Naive thymus-derived CD4-positive, alpha-beta T cell (primary cell): ENCODE measurements around the gene PARP9. TPM values are rescaled to one million over a fixed set of nuclear protein-coding genes. Genes with fewer than 3 reads are reported as not detected.
"Not testable (repeated sequence)": the region's sequence is repeated elsewhere in the genome, so short reads cannot be mapped to it uniquely, and the experiment has no call there.

ENCODE experiments used
- ATAC-seq: fragments of 150-1000 bp; cut with Tn5 transposase; 2 replicates; pipeline ENCODE4 v1.10.0; 2021; ENCODE audit warnings: mild to moderate bottlenecking, moderate library complexity
- CTCF ChIA-PET: fragments of 350-600 bp; sonication (Branson Sonifier 250); formaldehyde crosslinking; loops from one replicate; lab custom pipeline; 2021; ENCODE audit warnings: antibody characterized with exemption; lab: Charles Lee
- POLR2A ChIA-PET: fragments of 350-600 bp; sonication (Branson Sonifier 250); formaldehyde crosslinking; loops from one replicate; lab custom pipeline; 2021; ENCODE audit warnings: antibody characterized with exemption, inconsistent platforms; lab: Charles Lee
- DNase-seq, 9 donors: peaks; one replicate each; pipeline versions ENCODE4 v3.0.0 to v3.0.0-alpha.2; 2020 to 2022; ENCODE audit warnings: mixed read lengths in 1 of 9
- H3K27ac ChIP-seq: one replicate; pipeline ENCODE4 v1.7.0; 2013; ENCODE audit warnings: mild to moderate bottlenecking, low read depth, low read length, moderate library complexity
- H3K27me3 ChIP-seq, 2 donors: one replicate each; pipeline ENCODE4 v1.7.0; 2013; ENCODE audit warnings: low read length in 2 of 2, mild to moderate bottlenecking in 2 of 2, moderate library complexity in 2 of 2; ENCODE audit not compliant: control insufficient read depth in 2 of 2, insufficient read depth in 2 of 2
- H3K36me3 ChIP-seq, 3 experiments: 1 replicate in 2 of 3; 2 replicates in 1 of 3; pipeline ENCODE4 v1.7.0; 2013; ENCODE audit warnings: low read length in 3 of 3, mild to moderate bottlenecking in 3 of 3, moderate library complexity in 1 of 3; ENCODE audit not compliant: insufficient read depth in 3 of 3, control insufficient read depth in 2 of 3
- H3K4me1 ChIP-seq, 2 donors: one replicate each; pipeline ENCODE4 v1.7.0; 2013; ENCODE audit warnings: low read length in 2 of 2, mild to moderate bottlenecking in 2 of 2, moderate library complexity in 1 of 2; ENCODE audit not compliant: control insufficient read depth in 2 of 2, insufficient read depth in 2 of 2
- H3K4me3 ChIP-seq: 2 replicates; pipeline ENCODE4 v1.7.0; 2013; ENCODE audit warnings: mild to moderate bottlenecking, low read length
- H3K9me3 ChIP-seq, 3 experiments: 1 replicate in 2 of 3; 2 replicates in 1 of 3; pipeline ENCODE4 v1.7.0; 2013; ENCODE audit warnings: low read length in 3 of 3; ENCODE audit not compliant: control insufficient read depth in 2 of 3
- H3K27ac Mint-ChIP-seq, 9 donors: one replicate each; pipeline ENCODE4 v1.8.0; 2020 to 2022; ENCODE audit warnings: mixed read lengths in 9 of 9, mild to moderate bottlenecking in 8 of 9, moderate library complexity in 5 of 9, inconsistent platforms in 2 of 9
- H3K27me3 Mint-ChIP-seq, 5 donors: one replicate each; pipeline ENCODE4 v1.8.0; 2021 to 2022; ENCODE audit warnings: mixed read lengths in 5 of 5, mild to moderate bottlenecking in 1 of 5
- H3K36me3 Mint-ChIP-seq, 5 donors: one replicate each; pipeline ENCODE4 v1.8.0; 2020 to 2022; ENCODE audit warnings: mixed read lengths in 5 of 5, mild to moderate bottlenecking in 3 of 5, inconsistent platforms in 1 of 5
- H3K4me1 Mint-ChIP-seq, 7 donors: one replicate each; pipeline ENCODE4 v1.8.0; 2020 to 2022; ENCODE audit warnings: mixed read lengths in 7 of 7, mild to moderate bottlenecking in 3 of 7, inconsistent platforms in 1 of 7
- H3K4me3 Mint-ChIP-seq, 10 donors: one replicate each; pipeline ENCODE4 v1.8.0; 2020 to 2022; ENCODE audit warnings: mild to moderate bottlenecking in 10 of 10, mixed read lengths in 10 of 10, moderate library complexity in 6 of 10, inconsistent platforms in 2 of 10
- H3K9me3 Mint-ChIP-seq, 11 donors: one replicate each; pipeline ENCODE4 v1.8.0; 2020 to 2022; ENCODE audit warnings: mixed read lengths in 11 of 11, mild to moderate bottlenecking in 4 of 11, inconsistent platforms in 1 of 11, moderate library complexity in 1 of 11
- intact Hi-C, 2 donors: fragments of 100-400 bp; cut with micrococcal nuclease; formaldehyde crosslinking; loops; one replicate each; pipeline ENCODE4 v1.15.1; 2023
- polyA plus RNA-seq, 2 donors: library from polyadenylated mRNA; unstranded; fragments of 300-500 nt; fragmentation: Illumina TruSeq; gene quantifications; one replicate each; pipeline ENCODE4 v1.2.3, GENCODE V29; 2021
- total RNA-seq, 6 experiments: library from RNA in 5 of 6; stranded (reverse) in 5 of 6; gene quantifications; 1 replicate in 5 of 6; 2 replicates in 1 of 6; pipeline ENCODE4 v1.2.3 and lab custom pipeline; 2021 to 2026

PARP9 gene
- total and polyA plus RNA-seq, 7 experiments from 2014 or later: 17.6 to 165 (median 24.4) TPM

- H3K27ac ChIP-seq: peak overlapping the region; percentile 61
- intact Hi-C loops: loop anchor here in 1 of 2 donors (1.0 kb wide), 1 partner anchor 9 kb away; the partner anchor contains the start of gene PARP15
Observed at GRCh38 chr3:122568755-122569154, 4.7 kb upstream of the PARP9 start.

GRCh38 chr3:122568131-122568530 is 4.0 kb upstream of the PARP9 start:
- H3K27me3 ChIP-seq, CTCF ChIA-PET, H3K27me3 Mint-ChIP-seq, ATAC-seq, H3K9me3 Mint-ChIP-seq, H3K9me3 ChIP-seq, H3K4me3 ChIP-seq, DNase-seq: not testable (repeated sequence)
- Histone ChIP-seq H3K36me3 (peaks cover 7 to 61% (median 9%) of the 10 kb centered on the region in 3 experiments), H3K4me1 (peaks cover 23 to 34% of the 10 kb centered on the region in 2 donors), H3K27ac (peak overlapping the region; percentile 61)
- POLR2A ChIA-PET: interaction anchor here (1.0 to 7.6 kb wide), 8 partner anchors 8 to 225 kb away, joined by 3 to 84 read pairs (median 6); partner anchors contain the start of genes FAM162A, HSPBAP1, PARP14 and PARP15
- Mint-ChIP-seq H3K27ac (peak overlapping the region; percentile 84 to 99 (median 91)), H3K4me3 (peak overlapping the region in 8 of 10 donors; percentile 29 to 77 (median 42)), H3K4me1 (peaks cover 42 to 79% (median 70%) of the 10 kb centered on the region in 7 donors), H3K36me3 (peaks cover 15 to 75% (median 27%) of the 10 kb centered on the region in 5 donors)
- intact Hi-C loops: loop anchor here in 1 of 2 donors (1.0 kb wide), 1 partner anchor 9 kb away; the partner anchor contains the start of gene PARP15

More at GRCh38 chr3:122568755-122569154, 4.7 kb upstream of the PARP9 start:
- CTCF ChIA-PET: no interaction called here
- no peak for DNase-seq
- no peaks in the 10 kb centered on the region for H3K27me3 Mint-ChIP-seq
- POLR2A ChIA-PET: interaction anchor here (0.7 to 2.0 kb wide), 9 partner anchors 9 to 225 kb away, joined by 3 to 8 read pairs (median 4); partner anchors contain the start of genes FAM162A, HSPBAP1, KPNA1 and PARP15
- Histone ChIP-seq H3K9me3 (no peaks in the 10 kb centered on the region), H3K4me1 (peaks cover 20 to 29% of the 10 kb centered on the region in 2 donors), H3K36me3 (peaks cover 7 to 61% (median 9%) of the 10 kb centered on the region in 3 experiments), H3K27me3 (no peaks in the 10 kb centered on the region), H3K4me3 (no peak overlapping the region)
- H3K36me3 Mint-ChIP-seq: peaks cover 15 to 72% (median 27%) of the 10 kb centered on the region in 5 donors
- no peaks in the 10 kb centered on the region for H3K9me3 Mint-ChIP-seq
- H3K4me1 Mint-ChIP-seq: peaks cover 41 to 78% (median 71%) of the 10 kb centered on the region in 7 donors
- peak overlapping the region; percentile 51 to 99 (median 89) for H3K27ac Mint-ChIP-seq
- ATAC-seq: no peak
- H3K4me3 Mint-ChIP-seq: peak overlapping the region in 8 of 10 donors; percentile 29 to 77 (median 42)

GRCh38 chr3:122563717-122564025 is 429 bp downstream of the PARP9 start:
- Mint-ChIP-seq H3K4me1 (peaks cover 55 to 84% (median 76%) of the 10 kb centered on the region in 7 donors), H3K27ac (peak overlapping the region; percentile 97 to 99 (median 98)), H3K27me3 (no peaks in the 10 kb centered on the region), H3K4me3 (peak overlapping the region; percentile 88 to 100 (median 98)), H3K9me3 (no peaks in the 10 kb centered on the region), H3K36me3 (peaks cover 12 to 70% (median 21%) of the 10 kb centered on the region in 5 donors)
- intact Hi-C loops: loop anchor here (1.0 to 5.0 kb wide), 17 partner anchors 10 to 1017 kb away; partner anchors contain the start of genes HSPBAP1 (in 2 of the 2), SEC22A (in 2 of the 2), WDR5B (in 2 of the 2) and EAF2 (in 1 of the 2)
- Histone ChIP-seq H3K4me1 (peaks cover 34 to 38% of the 10 kb centered on the region in 2 donors), H3K27me3 (no peaks in the 10 kb centered on the region), H3K4me3 (peak overlapping the region; percentile 75), H3K9me3 (no peaks in the 10 kb centered on the region), H3K27ac (peak overlapping the region; percentile 98), H3K36me3 (peaks cover 0 to 40% (median 0%) of the 10 kb centered on the region in 3 experiments)
- CTCF ChIA-PET: interaction anchor here (0.7 to 10.1 kb wide), 3 partner anchors 15 to 974 kb away, joined by 3 to 154 read pairs (median 3); partner anchors contain the start of gene PARP14
- ATAC-seq (no peak), DNase-seq (peak in 2 of 9 donors; percentile 18 to 21)
- POLR2A ChIA-PET: interaction anchor here (1.0 to 7.6 kb wide), 10 partner anchors 12 to 179 kb away, joined by 3 to 84 read pairs (median 6); partner anchors contain the start of genes FAM162A, KPNA1, PARP14 and PARP15

- Mint-ChIP-seq H3K4me1 (peaks cover 52 to 79% (median 70%) of the 10 kb centered on the region in 7 donors), H3K36me3 (peaks cover 7 to 66% (median 22%) of the 10 kb centered on the region in 5 donors), H3K9me3 (no peaks in the 10 kb centered on the region), H3K4me3 (peak overlapping the region; percentile 88 to 100 (median 98)), H3K27me3 (no peaks in the 10 kb centered on the region), H3K27ac (peak overlapping the region; percentile 97 to 99 (median 98))
- intact Hi-C loops: loop anchor here (1.0 to 5.0 kb wide), 5 partner anchors 44 to 726 kb away; partner anchors contain the start of genes EAF2 (in 1 of the 2), HSPBAP1 (in 1 of the 2), IQCB1 (in 1 of the 2) and SEC22A (in 1 of the 2)
- peak overlapping the region; percentile 75 for H3K4me3 ChIP-seq
- H3K4me1 ChIP-seq: peaks cover 34% of the 10 kb centered on the region in 2 donors
- no peaks in the 10 kb centered on the region for H3K27me3 ChIP-seq
- ATAC-seq: no peak
- ChIA-PET POLR2A (interaction anchor here (0.5 to 7.6 kb wide), 4 partner anchors 13 to 118 kb away, joined by 3 to 84 read pairs (median 30); partner anchors contain the start of genes PARP14 and PARP15), CTCF (interaction anchor here (0.7 to 10.1 kb wide), 3 partner anchors 16 to 975 kb away, joined by 3 to 154 read pairs (median 3); partner anchors contain the start of gene PARP14)
- H3K27ac ChIP-seq: peak overlapping the region; percentile 98
- no peaks in the 10 kb centered on the region for H3K9me3 ChIP-seq
- H3K36me3 ChIP-seq: peaks cover 0 to 44% (median 4%) of the 10 kb centered on the region in 3 experiments
- no peak for DNase-seq
Observed at GRCh38 chr3:122562923-122563716, 980 bp downstream of the PARP9 start.

DNA sequence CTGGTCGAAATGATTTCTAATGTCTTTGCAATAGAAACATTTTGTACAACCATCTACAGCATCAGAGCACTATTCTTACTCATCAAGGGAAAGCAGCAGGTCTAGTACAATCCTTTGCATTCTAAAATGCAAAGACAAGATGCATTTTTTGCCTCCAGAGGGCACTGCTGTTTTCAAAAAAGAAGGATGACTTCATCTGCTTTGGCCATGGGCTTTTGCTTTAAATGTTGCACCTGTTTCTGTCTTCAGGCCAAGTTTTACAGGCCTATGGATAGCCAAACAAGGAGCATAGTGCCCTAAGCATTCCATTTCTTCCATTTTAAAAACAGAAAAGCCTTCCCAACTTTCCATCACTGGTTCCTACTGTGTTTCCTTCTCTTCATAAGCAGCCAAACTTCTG is 3.4 kb downstream of the PARP9 start:
- ATAC-seq: peak; percentile 42
- DNase-seq: peak in 8 of 9 donors; percentile 33 to 70 (median 62)
- no peak overlapping the region for H3K27ac ChIP-seq
- no peaks in the 10 kb centered on the region for H3K9me3 ChIP-seq
- Mint-ChIP-seq H3K27me3 (no peaks in the 10 kb centered on the region), H3K4me3 (peak overlapping the region in 8 of 10 donors; percentile 1 to 71 (median 42)), H3K4me1 (peaks cover 42 to 64% (median 48%) of the 10 kb centered on the region in 7 donors), H3K36me3 (peaks cover 0 to 56% (median 26%) of the 10 kb centered on the region in 5 donors), H3K27ac (peak overlapping the region; percentile 32 to 99 (median 69)), H3K9me3 (no peaks in the 10 kb centered on the region)
- peaks cover under 1 to 47% (median 12%) of the 10 kb centered on the region in 3 experiments for H3K36me3 ChIP-seq
- no peaks in the 10 kb centered on the region for H3K27me3 ChIP-seq
- H3K4me3 ChIP-seq: no peak overlapping the region
- peaks cover 29 to 33% of the 10 kb centered on the region in 2 donors for H3K4me1 ChIP-seq
- intact Hi-C loops: loop anchor here (1.0 to 5.0 kb wide), 7 partner anchors 46 to 723 kb away; partner anchors contain the start of genes EAF2 (in 1 of the 2), HSPBAP1 (in 1 of the 2), IQCB1 (in 1 of the 2) and KPNA1 (in 1 of the 2)
- ChIA-PET CTCF (interaction anchor here (0.8 to 10.1 kb wide), 3 partner anchors 29 to 118 kb away, joined by 3 to 154 read pairs (median 4); partner anchors contain the start of gene PARP14), POLR2A (interaction anchor here (0.5 to 7.6 kb wide), 3 partner anchors 17 to 120 kb away, joined by 4 to 84 read pairs (median 4); partner anchors contain the start of genes PARP14 and PARP15)
